Cerebellar nuclear complex (tissue), 1 donor: Measurements from ENCODE around the gene VPS29.
A peak's percentile ranks its signal among the peaks of the same experiment; 100 is the strongest.
"Not testable (repeated sequence)": the region's sequence is repeated elsewhere in the genome, so short reads cannot be mapped to it uniquely, and the experiment has no call there.

ENCODE experiments used
- DNase-seq, 2 experiments: peaks; one replicate each; lab custom pipeline; 2025; lab: John Stamatoyannopoulos, UW

VPS29 gene

DNA sequence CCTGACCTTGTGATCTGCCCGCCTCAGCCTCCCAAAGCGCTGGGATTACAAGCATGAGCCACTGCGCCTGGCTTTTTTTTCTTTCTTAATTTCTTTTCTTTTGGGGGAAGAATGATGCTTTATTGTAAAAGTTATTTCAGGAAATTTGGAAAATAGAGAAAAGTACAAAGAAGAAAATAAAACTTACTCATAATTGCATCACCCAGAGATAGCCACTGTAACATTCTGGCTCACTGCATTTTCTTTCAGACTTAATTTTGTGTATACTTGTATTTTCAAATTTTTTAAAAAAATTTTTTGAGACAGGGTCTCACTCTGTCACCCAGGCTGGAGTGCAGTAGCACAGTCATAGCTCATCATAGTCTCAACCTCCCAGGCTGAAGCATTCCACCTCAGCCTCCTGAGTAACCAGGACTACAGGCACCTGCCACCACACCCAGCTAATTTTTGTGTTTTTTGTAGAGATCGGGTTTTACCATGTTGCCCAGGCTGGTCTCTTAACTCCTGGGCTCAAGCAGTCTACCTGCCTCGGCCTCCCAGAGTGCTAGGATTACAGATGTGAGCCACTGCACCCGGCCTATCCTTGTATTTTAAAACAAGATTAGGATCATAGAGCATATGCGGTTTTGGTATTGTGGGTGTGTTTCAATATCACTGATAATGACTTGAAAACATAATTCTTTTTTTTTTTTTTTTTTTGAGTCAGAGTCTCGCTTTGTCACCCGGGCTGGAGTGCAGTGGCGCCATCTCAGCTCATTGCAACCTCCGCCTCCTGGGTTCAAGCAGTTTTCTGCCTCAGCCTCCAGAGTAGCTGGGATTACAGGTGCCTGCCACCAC lies 19.2 kb upstream of the VPS29 start:
- not testable (repeated sequence) for DNase-seq

DNA sequence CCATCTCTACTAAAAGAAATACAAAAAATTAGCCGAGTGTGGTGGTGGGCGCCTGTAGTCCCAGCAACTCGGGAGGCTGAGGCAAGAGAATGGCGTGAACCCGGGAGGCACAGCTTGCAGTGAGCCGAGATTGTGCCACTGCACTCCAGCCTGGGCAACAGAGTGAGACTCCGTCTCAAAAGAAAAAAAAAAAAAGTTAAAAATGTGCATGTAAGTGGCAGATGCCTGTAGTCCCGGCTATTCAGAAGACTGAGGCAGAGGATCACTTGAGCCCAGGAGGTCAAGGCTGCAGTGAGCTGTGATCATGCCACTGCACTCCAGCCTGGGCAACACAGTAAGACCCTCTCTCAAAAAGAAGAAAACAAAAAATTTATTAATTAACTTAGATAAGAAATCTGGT lies 16.1 kb upstream of the VPS29 start:
- DNase-seq: not testable (repeated sequence)

DNA sequence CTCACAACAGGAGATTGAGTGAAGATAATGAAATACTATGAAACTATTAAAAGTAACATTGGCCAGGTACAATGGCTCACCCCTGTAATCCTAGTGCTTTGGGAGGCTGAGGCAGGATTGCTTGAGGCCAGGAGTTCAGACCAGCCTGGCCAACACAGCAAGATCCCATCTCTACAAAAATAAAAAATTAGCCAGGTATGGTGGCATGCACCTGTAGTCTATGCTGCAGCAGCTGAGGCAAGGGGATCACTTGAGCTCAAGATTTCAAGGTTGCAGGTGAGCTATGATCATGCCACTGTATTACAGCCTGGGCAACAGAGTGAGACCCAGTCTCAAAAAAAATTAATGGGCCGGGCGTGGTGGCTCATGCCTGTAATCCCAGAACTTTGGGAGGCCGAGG lies 15.1 kb upstream of the VPS29 start:
- no peak for DNase-seq

DNA sequence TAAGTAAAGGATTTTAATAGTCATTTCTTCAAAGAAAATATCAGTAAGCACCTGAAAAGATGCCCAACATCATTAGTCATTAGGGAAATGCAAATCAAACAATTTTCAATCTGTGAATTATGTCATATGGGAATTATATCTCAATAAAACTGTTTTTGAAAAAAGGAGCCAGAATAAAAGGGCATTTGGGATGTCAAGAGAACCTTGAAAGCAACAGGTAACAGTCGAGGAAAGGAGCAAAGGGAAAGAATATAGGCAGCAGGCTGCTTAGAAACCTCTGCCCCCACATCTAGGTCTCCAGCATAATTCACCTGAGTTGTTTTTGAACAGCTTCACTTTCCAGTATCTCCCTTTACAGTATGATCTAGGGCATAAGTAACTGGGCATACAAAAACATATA lies 12.5 kb upstream of the VPS29 start:
- DNase-seq: no peak

DNA sequence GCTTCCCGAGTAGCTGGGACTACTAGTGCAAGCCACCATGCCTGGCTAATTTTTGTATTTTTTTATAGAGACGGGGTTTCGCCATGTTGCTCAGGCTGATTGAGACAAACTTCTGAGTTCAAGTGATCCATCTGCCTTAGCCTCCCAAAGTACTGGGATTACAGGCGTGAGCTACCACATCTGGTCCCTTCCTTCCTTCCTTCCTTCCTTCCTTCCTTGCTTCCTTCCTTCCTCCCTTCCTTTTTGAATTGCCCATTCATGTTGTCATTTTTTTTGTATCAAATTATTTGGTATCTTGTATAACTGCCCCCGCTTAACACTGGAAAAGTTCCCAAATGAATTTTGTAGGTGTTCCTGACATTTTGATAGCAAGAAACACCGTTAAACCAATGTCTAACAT lies 11.9 kb upstream of the VPS29 start:
- DNase-seq: no peak

DNA sequence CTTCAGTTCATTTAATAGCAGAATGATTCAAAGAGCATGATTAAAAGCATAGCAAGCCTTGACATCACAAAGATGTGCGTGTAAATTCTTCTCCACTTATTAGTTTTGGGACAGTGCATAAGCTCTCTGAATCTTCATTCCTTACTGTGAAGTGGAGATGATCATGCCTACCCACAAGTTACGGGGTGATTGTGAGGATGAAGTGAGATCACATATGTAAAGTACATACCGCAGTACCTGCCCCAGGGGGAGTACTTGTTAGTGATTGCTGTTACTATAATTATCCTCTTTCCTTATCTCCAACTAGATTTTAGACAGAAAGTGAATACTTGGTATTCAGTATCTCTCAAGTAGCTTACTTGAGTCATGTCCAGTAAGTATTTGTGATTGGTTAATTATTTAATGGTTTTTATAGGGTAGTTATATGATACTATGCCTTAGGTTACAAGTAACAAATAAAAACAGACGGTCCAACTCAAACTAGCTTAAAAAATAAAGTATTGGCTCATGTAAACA lies 6.2 kb upstream of the VPS29 start:
- DNase-seq: no peak

DNA sequence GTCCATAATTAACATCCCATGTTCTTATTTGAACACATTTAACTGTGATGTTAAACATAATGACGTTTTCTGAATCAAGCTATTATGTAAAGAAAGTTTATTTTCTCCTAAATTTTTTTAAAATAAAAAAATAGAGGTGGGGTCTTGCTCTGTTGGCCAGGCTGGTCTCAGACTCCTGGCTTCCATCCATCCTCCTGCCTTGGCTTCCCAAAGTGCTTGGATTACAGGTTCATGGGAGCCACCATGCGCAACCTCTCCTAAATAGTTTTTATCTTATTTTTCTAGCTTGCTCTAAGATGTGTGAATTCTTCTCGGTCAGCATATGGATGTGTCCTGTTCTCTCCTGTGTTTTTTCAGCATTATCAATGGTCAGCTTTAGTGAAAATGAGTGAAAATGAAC lies 3.4 kb upstream of the VPS29 start:
- no peak for DNase-seq

DNA sequence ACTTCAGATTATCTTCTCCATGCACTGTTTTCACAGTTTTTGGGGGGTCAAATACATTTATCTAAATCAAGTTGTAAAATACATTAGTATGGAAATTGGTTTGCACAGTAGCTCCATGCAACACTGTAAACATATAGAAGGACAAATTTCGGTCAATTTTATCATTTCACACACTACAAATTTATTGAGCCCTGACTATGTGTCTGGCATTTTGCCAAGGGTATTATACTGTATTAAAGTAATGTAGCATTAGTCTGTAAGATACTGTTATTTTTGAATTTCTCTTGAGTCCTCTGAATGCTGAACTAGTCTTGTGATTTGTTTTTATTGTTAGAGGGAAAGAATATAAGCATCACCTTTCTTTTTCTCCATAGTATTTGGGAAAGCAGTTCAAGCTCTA lies 1.5 kb upstream of the VPS29 start:
- no peak for DNase-seq

DNA sequence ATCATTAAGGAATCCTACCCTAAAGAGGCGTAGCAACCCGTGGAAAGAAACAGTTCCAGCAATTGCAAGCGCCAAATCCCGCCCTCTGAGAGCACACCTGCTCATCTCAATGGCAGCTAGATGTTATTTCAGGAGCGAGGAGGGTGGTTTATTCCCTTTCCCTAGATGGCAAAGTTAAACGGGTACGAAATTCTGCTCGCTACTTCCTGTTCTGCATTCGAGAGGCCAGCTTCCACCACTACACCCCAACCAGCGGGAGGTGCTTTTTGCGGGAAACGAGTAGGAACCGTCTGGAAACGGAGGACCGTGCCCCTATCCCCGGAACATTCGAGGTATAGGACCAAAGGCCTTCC lies 536 bp downstream of the VPS29 start:
- no peak for DNase-seq

DNA sequence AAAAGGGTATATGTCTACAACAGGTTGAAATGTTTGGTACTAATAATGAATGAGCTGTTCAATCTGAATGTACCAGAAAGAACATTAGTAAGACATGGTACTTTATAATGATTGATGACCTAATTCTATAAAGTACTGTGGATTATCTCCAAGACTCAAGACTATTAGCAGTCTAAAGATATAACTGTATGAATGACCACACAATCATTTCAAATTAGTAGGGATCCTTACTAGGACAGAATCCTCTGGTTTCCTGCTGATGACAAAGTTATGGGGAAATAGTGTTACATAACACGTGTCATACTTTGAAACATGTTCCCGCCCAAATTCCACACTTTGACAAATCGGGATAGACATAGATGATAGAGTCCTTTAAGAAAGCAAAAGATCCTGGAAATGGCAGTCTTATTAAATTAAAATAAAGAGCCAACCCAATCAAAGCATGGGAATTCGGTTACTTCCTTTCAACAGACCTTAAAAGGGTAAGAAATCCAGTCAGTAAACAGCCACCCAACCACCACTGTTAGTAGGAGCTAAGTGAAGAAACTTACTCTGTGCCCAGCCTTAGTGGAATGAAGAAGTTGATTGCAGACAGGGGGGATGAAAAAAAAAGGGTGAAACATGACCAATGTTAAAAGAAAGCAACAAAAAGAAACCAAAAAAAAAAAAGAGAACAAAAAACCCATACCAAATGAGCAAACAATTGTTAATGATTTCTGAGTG lies 2.8 kb downstream of the VPS29 start:
- DNase-seq: no peak

DNA sequence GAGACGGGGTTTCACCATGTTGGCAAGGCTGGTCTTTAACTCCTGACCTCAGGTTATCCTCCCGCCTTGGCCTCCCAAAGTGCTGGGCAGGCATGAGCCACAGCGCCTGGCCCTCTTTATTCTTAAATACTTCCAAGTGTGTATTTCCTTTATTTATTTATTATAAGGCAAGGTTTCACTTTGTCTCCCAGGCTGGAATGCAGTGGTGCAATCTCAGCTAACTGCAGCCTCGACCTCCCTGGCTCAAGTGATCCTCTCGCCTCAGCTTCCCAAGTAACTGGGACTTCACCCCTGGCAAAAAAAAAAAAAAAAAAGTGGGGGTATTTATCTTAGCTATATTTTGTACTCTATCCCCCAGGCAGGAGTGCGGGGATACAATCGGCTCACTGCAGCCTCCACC lies 26.5 kb downstream of the VPS29 start:
- DNase-seq: no peak

DNA sequence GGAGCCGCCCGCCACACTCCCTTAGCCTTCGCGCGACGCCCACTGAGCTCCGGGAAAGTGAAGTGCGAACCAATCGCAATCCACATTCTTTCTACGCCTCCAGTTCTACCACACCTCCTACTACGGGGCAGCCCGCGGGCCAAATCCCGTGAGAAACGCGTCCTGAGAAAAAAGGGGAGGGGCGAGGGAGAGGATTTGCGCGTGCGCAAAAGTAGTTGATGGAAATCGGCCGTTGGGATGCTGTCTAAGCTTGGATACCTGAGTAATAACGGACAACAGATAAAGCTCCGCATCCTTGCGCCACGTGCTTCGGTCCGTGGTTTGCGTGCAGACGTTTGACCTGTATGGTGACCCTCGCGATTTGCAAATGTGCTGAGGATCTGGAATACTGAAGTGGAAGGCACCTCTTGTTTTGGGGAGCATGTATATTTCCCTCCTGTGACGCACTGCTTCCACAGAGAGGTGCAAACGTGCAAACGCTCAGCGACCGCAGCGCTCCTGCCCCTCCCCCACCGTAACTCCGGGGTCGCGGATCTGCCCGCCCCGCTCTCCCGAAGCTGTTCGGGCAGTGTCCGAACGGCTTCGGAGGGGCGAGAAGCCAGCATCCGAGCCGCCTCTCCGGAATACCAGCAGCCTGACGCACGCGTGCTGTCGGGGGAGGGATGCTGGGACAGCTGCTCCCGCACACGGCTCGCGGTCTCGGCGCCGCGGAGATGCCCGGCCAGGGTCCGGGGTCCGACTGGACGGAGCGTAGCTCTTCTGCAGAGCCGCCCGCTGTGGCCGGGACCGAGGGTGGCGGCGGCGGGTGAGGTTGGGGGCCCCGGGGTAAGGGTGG lies 33.5 kb downstream of the VPS29 start, which contains the start of the genes FAM216A and GPN3:
TSS of gene FAM216A (plus strand) at position 632 of the 835 bp plus-strand sequence. CDS start at position 663, 31 bp downstream.
TSS of gene GPN3 (minus strand) at position 44 of the 835 bp plus-strand sequence. CDS start 54 bp downstream, outside the sequence.
- DNase-seq: peak; percentile 70 to 92

DNA sequence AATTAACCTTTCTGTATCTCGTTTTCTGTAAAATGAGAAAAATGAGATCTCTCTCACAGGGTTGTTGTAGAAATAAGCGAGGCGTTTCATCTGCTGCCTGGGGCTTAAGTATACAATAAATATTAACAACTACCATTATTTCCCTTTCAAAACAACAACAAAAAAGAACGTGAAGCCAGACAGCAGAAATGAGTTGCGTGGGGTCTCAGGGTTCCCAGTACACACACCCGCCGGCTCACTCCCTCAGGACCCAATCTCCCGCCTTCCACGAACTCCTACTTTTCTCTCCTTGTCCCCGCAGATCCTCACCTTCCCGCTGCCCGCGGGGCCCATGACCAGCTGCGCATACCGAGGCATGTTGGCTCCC lies 34.1 kb downstream of the VPS29 start:
- DNase-seq: no peak

DNA sequence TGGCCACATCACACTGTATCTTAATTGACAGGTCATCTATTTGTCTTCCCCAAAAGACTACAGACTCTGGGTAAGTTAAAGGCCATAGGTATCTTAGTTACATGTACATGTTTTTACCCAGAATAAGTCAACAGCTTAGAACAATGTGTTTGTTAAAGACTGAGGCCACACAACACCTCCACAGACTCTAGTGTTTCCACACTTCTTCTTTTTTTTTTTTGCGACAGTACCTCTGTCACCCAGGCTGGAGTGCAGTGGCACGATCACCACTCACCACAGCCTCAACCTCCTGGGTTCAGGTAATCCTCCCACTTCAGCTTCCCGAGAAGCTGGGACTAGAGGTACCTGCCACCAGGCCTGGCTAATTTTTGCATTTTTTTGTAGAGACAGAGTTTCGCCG lies 35.1 kb downstream of the VPS29 start:
- DNase-seq: no peak

DNA sequence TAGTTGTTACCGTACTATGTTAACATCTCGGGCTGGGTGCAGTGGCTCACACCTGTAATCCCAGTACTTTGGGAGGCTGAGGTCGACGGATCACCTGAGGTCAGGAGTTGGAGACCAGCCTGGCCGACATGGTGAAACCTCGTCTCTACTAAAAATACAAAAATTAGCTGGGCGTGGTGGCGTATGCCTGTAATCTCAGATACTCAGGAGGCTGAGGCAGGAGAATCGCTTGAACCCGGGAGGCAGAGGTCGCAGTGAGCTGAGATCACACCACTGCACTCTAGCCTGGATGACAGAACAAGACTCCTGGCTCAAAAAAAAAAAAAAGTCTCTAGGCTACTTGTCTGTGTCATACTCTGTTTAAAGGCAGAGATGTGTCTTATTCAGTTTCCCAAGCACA lies 36.1 kb downstream of the VPS29 start:
- not testable (repeated sequence) for DNase-seq

DNA sequence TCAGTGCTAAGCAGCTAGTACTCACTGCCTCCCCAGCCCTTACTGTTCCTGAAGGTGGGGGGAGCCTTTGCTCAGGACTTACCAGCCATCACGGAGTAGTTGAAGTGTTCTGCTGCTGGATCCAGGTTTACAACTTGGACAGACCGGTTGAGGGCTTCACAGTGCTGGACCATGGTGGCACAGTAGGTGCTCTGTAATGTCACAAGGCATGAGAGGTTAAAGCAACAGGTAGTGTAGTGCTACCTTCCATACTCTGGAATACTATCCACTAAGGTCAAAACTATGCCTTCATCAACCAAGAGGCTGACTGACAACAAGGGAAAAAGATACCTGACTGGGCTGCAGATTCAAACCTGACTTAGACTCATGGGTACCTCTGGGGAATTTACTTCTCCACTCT lies 36.9 kb downstream of the VPS29 start:
- no peak for DNase-seq

DNA sequence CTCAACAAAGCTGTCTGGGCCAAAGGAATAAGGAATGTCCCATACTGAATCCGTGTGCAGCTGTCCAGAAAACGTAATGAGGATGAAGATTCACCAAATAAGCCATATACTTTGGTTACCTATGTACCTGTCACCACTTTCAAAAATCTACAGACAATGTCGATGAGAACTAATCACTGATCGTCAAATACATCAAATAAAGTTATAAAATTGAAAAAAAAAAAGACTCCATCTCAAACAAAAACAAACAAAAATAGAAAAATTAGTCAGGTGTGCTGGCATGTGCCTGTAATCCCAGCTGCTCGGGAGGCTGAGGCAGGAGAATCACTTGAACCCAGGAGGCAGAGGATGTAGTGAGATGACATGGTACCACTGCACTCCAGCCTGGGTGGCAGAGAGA lies 40.7 kb downstream of the VPS29 start:
- DNase-seq: not testable (repeated sequence)

DNA sequence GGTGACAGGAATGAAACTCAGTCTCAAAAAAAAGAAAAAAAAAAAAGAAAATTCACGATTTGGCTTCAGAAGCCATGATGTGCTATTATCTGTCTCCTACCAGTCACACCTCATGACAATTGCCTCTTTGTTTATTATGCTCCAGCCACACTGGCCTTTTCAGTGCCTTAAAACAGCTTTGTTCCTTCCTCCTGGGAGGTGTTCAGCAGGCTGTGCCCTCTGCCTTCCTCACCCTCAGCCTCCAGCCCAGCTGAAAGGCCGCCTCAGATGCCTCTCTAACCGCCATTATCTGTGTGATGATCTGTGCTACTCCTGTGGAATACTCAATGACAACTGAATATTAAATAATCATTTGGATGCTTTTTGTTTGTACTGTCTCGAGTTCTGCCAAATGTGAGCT lies 43.2 kb downstream of the VPS29 start:
- no peak for DNase-seq

DNA sequence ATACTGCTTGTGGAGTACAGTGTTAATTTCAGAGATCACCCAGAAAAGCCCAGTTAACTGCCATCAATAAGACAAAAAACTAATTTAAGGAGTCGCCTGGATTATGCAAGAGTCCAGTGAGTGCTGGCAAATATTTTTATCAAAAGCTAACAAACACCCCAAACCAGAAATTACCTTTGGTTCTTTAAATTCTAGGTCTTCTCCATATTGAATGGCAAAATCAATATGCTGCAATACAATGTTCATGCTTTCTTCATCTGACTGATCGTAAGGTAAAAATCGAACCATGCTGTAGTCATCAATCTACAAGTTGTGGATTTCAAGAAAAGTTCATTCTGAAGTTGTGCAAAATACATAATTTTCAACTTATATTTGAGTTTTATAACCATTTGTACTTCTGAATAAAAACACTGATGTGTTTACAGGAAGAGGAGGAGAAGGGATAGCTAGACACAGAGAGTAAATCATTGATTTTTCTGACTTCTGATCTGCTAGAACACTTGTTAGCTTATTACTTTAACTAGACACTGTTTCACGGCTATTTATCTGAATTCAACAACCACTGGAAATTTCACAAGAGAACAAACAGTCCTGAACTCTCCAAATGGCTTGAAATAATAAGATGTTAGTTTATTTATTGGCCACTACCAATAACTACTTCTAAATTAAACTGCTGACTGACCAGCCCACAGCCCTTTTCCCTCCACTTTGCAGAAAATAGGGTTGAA lies 48.2 kb downstream of the VPS29 start:
- DNase-seq: no peak

DNA sequence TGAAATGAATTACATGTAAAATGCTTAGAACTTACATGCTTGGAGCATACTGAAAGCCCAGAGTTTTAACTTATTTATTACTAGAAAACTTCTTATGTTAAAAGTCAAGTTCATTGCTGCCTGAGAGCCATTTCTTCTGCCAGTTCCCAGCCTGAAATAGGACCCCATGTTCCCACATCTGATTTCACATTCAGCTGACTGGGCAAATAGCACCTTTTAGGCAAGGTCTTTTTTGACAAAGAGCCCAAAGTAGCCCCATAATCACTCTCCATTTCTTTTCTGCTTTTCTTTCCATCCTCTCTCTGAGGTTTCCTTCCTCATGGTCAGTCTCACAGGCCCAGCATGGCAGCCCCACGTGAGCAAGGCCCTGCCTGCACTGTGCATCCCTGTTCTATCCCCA lies 50.6 kb downstream of the VPS29 start:
- no peak for DNase-seq

DNA sequence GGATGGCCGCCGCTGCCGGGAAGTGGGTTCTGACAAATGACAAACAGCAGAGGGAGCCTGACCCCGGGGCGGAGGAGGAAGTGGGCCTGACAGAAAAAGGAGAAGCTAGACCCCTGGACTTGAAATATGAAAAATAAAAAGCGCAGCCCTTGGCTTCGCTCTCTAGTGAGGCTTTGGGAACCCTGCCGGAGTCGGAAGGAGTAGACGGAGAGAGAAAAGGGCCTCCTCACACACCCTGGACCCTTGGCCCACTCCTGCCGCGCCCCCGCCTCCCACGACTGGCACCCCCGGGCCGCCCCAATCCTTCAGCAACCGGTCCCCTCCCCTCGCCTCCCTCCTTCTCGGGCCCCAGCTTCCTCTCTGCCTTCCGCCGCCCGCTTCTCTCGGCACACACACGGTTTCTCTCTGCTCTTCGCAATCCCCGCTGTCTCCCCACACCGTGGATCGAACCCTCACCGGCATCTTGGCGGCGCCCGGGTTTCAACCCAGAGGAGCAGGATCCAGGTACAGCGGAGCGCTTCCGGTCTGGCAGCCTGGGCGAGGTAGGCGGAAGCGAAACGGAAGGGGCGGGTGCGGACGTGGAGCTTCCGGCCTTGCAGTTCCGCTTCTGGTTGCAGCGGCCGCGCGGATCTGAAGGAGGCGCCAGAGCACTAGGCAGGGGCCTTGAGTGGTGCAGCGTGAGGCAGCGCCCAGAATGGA lies 52.0 kb downstream of the VPS29 start, which contains the start of gene ARPC3:
TSS of gene ARPC3 (minus strand) at position 539 of the 699 bp plus-strand sequence. CDS start at position 462, 77 bp downstream.
- DNase-seq: peak; percentile 15 to 86
